GM19463 (cell line): ENCODE measurements around the gene RNF31.

ENCODE experiments used
- ATAC-seq: cut with Tn5 transposase; IDR thresholded peaks from one replicate; pipeline ENCODE4 v1.9.1; 2021; ENCODE audit warnings: mild to moderate bottlenecking, moderate library complexity; ENCODE audit not compliant: unreplicated experiment

The RNF31 gene

DNA sequence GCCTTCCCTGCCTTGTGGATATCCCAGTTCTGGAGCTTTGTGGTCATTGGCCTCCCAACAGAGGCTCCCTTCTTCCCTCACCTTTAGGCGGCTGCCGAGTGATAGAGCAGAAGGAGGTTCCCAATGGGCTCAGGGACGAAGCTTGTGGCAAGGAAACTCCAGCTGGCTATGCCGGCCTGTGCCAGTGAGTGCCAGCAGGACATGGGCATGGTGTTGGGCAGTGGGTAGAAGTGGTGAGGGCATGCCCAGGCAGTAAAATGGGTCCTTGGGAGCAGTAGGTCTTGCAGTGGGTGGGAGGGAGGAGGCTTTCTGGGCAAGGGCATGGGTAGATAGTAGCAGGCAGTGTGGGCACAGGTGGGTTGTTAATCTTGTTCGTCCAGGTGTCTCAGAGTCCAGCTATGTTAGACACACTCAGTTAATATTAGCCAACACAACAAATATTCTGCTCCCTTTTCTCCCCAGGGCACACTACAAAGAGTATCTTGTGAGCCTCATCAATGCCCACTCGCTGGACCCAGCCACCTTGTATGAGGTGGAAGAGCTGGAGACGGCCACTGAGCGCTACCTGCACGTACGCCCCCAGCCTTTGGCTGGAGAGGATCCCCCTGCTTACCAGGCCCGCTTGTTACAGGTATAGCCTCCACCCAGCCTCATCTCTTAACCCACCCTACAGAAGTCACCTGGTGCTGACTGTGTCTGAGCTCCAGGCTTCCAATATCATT, 12.6 kb downstream of the RNF31 start:
- ATAC-seq, result no peak

GRCh38 chr14:24160499-24160849, 13.2 kb downstream of the RNF31 start:
- no peak for ATAC-seq

DNA sequence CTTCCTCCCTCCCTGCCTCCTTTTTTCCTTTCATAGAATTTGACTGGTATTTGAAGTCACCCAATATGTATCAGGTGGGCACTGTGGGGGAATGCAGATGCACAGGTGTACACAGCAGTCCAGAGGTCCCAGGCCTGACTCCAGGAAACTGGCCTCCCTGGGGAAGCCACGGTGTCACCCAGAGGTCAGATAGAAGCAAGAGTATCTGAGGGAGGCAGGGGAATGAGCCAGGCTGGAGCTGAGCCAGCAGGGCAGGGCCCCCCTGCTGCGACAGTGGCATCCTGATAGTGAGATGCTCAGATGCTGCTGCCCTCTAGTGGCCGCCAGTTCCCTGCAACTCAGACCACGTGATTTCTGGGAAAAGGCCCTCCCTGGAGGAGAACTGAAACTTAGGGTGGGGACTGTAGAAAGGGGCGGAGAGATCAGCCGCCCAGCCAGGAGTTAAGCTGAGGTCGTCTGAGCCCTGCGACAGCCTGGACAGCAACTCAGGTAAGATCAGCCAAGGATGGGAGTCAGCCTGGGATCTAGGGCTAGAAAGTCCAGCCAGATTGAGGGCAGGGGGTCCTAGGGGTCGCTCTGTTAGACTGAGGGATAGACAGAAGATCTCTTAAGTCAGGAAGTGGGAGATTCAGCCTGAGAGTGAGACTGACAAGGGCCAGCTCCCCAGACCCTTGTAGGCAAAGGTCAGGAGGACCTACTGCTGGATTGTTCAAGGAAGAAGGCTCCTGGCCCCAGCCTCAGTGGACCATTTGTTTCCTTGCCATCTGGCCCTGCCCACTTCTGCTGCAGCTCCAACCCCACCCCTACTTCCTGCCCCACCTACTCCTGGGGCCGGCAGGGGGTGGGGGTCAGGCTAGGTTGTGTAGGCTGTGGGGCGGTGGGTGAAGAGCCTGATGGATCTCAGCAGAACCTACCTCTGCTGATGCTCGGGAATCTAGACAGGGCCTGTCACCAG, 13.8 kb downstream of the RNF31 start, which contains the start of gene IRF9:
TSS of gene IRF9 (plus strand) at position 416 of the 955 bp plus-strand sequence. CDS start 880 bp downstream, outside the sequence.
- peak; percentile 82 for ATAC-seq

- no peak for ATAC-seq
These were observed 14.8 kb downstream of the RNF31 start for GRCh38 chr14:24162093-24162492.

DNA sequence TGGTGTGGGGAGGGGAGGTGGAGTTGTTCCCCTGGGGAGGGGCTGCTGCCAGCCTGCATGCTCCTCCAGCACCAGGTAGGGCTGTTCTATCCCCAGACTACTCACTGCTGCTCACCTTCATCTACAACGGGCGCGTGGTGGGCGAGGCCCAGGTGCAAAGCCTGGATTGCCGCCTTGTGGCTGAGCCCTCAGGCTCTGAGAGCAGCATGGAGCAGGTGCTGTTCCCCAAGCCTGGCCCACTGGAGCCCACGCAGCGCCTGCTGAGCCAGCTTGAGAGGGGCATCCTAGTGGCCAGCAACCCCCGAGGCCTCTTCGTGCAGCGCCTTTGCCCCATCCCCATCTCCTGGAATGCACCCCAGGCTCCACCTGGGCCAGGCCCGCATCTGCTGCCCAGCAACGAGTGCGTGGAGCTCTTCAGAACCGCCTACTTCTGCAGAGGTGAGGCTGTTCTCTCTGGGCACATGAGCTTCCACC, 17.3 kb downstream of the RNF31 start:
- no peak for ATAC-seq

GRCh38 chr14:24165785-24166184, 18.5 kb downstream of the RNF31 start:
- no peak for ATAC-seq

GRCh38 chr14:24167469-24168114, 20.3 kb downstream of the RNF31 start:
- ATAC-seq, result no peak

DNA sequence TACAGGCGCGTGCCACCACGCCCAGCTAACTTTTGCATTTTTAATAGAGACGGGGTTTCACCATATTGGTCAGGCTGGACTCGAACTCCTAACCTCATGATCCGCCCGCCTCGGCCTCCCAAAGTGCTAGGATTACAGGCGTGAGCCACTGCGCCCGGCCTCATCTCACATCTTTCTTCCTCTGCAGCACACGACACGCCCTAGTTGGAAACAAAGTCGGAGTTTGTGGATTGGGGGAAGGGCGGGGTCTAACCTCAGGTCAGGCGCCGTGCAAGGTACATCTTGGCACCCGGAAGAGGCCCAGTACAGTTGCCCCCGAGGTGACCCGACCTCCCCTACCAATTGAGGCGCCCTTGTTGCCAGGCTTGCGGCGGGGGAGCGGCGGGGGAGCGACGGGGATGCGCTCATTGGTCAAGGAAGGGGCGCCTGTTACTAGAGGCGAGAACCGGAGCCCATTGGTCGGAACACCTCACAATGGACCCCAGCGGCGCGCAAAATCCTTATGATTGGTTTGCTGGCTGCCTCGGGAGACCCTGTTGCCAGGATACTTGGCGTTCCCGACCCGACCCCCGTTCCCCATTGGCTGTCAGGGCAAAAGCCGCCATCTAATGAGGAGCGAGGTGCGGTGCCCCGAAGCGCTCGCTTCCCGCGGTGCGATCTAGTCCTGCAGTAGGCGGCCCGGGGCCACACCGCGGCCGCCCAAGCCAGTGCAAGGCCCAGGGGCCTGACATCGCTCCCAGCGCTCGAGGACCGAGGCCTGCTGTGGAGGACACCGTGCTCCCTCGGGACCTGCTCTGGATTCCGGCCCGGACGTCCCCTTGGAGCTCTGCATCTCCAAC, 24.3 kb downstream of the RNF31 start, which contains the start of gene REC8:
TSS of gene REC8 (plus strand) at position 659 of the 839 bp plus-strand sequence. CDS start 473 bp downstream, outside the sequence.
- peak; percentile 80 for ATAC-seq

DNA sequence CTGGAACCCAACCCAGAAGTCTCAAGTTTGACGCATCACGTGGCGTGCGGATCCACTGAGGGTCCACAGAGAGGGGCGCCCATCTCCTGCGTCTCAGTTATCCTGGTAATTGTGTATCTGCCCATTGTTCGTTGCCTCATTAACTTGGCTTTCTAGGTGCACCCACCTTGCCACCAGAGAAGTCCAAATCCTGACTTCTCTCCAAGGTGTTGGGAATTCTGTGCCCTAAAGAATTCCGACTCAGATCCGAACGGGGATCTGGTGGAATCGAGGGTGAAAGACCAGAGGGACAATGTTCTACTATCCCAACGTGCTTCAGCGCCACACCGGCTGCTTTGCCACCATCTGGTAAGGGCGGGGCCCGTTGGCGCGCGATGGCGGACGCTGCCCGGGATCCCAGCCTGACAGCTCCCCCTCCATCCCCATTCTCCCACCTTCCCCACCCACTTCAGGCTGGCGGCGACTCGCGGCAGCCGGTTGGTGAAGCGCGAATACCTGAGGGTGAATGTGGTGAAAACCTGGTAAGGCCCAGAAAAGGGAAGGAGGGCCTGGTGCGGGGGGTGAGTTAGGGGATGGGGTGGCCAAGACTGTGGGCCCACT, 25.1 kb downstream of the RNF31 start:
- no peak for ATAC-seq

GRCh38 chr14:24172871-24173281, 25.6 kb downstream of the RNF31 start:
- ATAC-seq, result no peak

DNA sequence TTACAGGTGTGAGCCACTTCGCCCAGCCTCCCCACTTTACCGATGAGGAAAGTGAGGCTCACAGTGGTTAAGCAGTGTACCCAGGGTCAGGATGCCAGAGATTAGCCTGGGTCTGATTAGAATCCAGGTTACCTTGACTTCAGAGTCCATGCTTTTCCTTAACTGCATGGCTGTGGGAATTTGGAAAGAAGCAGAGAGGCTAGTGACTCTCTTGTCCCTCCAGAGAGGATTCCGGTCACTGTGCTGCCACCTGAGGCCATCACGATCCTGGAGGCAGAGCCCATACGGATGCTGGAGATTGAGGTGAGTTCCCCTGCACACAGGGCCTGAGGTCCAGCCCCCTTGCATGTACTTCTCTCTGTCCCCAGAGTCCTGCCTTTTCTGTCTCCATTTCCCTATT, 29.3 kb downstream of the RNF31 start:
- no peak for ATAC-seq

DNA sequence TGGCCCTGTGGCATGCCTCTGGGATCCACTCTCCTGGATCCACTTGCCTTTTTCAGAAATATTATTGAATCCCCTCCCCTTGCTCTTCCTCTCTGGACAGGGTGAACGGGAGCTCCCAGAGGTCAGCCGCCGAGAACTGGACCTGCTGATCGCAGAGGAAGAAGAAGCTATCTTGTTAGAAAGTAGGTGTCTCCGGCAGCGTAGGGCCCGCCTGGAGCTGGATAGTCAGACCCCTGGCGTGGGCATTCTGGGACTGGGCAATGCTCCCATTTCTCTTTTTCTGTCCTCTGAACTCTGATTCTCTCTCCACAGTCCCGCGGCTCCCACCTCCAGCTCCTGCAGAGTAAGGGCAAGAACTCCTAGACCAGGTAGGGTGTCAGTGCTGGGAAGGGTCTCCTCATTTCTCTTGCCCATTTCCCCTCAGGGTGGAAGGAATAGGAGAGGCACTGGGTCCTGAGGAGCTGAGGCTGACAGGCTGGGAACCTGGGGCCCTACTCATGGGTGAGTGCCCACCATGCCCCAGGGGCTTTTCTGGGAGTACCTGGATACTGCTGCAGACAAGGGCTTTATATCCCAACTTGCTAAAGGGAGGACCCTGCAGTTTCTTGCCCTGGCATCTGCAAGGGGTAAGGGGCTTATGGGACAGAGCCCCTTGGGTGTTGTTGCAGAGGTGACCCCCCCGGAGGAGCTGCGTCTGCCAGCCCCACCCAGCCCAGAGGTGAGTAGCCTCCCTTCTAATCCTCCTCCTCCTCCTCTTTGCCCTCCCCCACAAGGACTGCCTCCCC, 29.9 kb downstream of the RNF31 start:
- ATAC-seq, result no peak

DNA sequence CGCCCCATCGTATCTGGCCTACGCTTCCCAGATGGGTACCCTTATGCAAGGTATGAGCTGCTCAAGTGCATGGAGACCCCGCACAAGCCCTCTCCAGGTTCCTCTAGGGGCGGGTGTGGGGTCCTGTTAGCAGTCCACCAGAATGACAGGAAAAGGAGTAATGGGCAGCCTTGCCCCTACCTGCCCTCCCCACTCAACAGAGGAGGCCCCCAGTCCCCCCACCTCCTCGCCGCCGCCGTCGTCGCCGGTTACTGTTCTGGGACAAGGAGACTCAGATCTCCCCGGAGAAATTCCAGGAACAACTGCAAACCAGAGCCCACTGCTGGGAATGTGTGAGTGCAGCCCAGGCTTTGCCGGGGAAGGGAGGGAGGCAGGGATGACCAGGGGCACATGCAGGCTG, 30.6 kb downstream of the RNF31 start:
- ATAC-seq, result no peak

DNA sequence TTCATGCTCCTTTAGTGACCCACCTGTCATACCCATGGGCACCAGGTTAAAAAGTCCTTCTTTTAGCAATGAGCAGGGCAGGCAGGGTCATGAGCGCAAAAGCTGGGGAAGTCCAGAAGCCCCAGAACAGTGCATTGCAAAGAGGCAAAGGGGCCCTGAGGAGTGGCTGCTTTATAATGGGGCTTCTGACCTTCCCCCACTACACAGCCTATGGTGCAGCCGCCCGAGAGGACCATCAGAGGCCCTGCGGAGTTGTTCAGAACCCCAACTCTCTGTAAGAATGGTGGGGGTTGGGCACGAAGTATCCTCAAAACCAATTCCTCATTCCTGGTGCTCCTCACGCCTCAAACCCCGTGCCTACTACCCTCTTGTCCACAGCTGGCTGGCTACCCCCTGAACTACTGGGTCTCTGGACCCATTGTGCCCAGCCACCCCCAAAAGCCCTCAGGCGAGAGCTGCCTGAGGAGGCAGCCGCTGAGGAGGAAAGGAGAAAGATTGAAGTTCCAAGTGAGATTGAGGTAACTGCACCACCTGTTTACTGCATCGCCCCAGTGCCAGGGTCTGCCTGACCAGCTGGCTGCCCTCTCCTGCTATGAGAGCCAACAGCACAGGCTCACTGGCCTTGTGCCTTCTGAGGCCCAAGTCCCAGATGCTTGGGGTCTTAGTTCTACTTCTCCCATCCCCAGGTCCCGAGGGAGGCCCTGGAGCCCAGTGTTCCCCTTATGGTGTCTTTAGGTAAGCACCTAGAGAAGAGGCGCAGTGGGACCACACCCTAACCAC, 31.3 kb downstream of the RNF31 start:
- ATAC-seq, result no peak

- ATAC-seq, result no peak
These were observed 32.1 kb downstream of the RNF31 start for GRCh38 chr14:24179294-24179960.

DNA sequence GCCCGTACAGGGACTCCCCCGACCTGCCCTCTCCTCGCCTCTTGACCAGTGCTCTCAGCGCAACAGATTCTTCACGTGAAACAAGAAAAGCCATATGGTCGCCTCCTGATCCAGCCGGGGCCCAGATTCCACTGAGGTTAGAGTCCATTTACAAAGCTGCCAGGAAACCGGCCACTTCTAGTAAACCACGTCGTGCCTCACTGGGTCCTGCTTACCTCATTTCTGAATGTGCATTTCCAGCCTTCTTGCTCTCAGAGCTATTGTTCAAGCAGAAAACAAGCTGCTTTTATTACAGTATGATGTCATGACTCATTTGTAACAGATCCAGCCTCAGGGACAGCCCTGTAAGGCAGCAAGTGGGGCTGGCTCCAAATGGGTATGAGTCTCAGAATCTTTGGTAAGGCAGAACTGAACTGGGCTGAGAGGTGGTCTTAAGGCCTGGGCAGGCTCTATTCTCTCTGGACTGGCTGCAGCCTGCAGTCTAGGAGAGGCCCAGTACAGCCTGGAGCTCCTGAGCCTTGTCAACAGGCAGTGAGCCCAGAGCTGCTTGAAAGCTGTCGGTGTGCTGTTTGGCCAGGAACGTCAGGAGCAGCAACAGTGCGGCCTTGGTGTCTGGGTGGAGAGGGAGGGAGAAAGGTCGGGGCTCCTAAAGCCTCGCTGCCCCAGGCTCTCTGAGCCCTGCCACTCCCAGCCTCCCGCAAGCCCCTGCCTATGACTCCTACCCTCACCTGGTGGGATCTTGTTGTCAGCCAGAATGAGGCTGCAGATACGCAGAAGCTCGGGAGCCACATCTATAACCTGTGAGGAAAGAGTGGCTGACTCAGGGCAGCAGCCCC, 32.9 kb downstream of the RNF31 start:
- no peak for ATAC-seq
